Activated T-helper 9 cell treated with anti-CD3 and anti-CD28 coated beads, Interleukin-2, amount 50 U/mL, for 16 hours (primary cell): ENCODE results near the gene BBS10.
"Not testable (repeated sequence)": the region's sequence is repeated elsewhere in the genome, so short reads cannot be mapped to it uniquely, and the experiment has no call there.

Experiments used
- DNase-seq: peaks from one replicate; pipeline ENCODE4 v3.0.0-alpha.2; 2020; ENCODE audit warnings: low read depth

BBS10 gene

DNA sequence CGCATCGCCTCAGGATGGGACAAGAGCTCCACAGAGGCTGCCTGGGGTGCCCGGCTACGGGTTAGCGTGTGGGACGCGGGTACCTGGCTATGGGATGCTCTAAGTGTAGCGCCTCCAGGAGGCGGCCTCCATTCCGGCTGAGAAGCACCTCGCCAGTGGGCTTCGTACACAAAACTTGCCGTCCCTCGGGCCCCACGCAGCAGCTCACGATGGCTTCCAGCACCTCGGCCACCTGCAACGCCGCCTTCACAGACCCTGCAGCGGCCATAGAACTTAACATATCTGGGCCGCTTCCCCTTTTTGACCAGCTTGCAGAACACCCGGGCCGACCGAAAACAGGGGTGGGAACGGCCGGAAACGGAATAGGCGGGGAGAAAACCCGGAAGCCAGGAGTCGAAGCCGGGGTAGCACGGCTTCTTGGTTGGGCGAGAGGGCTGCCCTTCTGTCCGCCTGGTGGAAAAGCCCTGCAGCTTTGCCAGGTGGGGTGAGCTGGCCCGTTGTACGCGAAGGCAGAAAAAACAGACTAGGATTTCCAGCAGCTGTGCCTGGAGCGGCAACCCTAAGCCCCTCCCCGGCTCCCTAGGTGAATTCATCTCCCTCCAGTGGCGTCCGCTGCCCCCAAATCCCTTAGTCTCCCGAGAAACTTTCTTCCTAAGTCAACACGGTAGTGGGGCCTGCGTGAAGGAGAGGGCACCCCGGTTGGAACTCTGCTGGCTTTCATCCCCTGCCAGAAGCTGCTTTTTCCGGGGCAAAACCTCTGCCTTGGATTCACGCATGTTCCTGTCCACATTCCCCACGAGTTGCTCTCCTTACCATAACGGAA lies at the start of gene BBS10:
TSS of gene BBS10 (minus strand) at position 337 of the 823 bp plus-strand sequence. CDS start at position 280, 57 bp downstream.
- peak; percentile 77 for DNase-seq

GRCh38 chr12:76391461-76391860 lies 43.2 kb upstream of the BBS10 start:
- no peak for DNase-seq

- no peak for DNase-seq
These were observed 39.4 kb upstream of the BBS10 start for GRCh38 chr12:76387614-76388013.

GRCh38 chr12:76384560-76384959 lies 36.3 kb upstream of the BBS10 start:
- no peak for DNase-seq

- DNase-seq, result no peak
These were observed 35.8 kb upstream of the BBS10 start for GRCh38 chr12:76383988-76384387.

GRCh38 chr12:76379261-76379660 lies 31.0 kb upstream of the BBS10 start:
- DNase-seq, result no peak

DNA sequence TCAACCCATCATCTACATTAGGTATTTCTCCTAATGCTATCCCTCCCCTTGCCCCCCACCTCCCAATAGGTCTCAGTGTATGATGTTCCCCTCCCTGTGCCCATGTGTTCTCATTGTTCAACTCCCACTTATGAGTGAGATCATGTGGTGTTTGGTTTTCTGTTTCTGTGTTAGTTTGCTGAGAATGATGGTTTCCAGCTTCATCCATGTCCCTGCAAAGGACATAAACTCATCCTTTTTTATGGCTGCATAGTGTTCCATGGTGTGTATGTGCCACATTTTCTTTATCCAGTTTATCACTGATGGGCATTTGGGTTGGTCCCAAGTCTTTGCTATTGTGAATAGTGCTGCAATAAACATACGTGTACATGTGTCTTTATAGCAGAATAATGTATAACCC lies 28.7 kb upstream of the BBS10 start:
- not testable (repeated sequence) for DNase-seq

DNA sequence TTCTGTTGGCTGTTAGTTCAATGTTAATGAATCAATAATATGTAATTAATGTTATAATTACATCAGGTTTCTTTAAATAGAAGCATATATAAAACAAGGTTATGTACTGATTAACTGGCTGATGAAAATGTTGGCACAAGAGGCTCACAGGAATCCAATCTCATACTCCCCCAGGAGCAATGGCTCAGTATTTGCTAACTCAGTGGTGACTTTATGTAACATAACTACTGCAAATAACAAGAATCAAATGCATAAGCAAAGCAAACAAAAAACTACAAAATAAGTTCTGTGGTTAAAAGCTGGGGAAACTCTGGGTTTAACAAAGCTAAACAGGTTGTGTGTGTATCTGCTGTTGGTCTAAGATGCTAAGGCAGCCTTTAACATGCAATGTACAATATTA lies 27.7 kb upstream of the BBS10 start:
- no peak for DNase-seq

DNA sequence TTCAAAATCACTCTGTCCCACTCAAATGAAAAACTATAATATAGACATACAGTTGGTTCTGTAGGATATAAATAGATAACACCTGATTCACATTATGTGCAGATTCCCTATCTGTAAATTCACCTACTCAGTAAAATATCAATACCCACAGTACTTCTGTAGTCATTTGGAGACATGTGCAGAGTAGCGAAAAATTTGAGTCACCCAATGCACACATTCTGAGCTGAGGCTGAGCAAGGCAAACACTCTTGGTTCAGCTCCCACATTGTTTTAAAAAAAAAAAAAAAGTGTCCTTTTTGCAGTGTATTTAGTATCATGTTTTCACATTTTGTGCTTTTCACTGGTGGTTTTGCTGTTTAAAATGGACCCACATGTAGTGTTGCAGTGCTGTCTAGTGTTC lies 27.3 kb upstream of the BBS10 start:
- DNase-seq, result no peak

DNA sequence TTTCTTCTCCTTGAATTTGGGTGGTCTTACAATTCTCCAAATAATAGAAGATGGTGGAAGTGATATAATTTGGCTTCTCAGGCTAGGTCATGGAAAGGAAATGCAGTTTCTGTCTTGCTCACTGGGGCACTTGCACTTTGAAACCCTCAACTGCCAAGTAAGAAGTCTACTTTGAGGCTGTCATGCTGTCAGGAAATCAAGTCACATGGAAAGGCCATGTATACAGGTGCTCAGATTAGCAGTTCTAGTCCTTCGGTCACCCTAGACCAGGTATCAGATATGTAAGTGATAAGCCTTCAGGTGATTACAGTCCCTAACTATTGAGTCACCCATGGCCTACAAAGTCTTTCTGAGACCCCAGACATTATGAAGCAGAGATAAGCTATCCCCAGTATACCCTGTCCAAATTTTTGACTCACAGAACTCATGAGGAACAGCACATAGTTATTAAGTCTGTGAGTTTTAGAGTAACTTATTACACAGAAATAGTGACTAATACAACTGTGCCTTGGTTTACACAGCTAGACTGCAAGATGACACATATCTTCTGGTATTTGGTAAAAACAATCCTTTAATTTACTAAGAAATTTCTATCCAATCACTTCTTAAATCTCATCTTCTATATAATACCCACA lies 26.3 kb upstream of the BBS10 start:
- no peak for DNase-seq

DNA sequence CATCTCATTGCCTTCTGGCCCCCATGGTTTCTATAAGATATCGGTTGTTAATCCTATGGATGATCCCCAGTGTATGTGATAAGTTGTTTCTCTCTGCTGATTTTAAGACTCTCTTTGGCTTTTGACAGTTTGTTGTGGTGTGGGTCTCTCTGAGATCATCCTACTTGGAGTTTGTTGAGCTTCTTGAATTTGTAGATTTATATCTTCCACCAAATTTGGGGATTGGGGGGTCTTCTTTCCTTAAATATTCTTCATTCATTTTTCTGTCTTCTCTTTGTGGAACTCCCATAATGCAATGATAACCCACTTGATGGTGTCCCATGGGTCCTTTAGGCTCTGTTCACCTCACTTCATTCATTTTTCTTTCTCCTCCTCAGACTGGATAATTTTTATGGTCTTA lies 20.0 kb upstream of the BBS10 start:
- DNase-seq, result no peak

- no peak for DNase-seq
These were observed 17.9 kb upstream of the BBS10 start for GRCh38 chr12:76366163-76366562.

- DNase-seq, result not testable (repeated sequence)
These were observed 15.9 kb upstream of the BBS10 start for GRCh38 chr12:76364131-76364530.

- DNase-seq, result no peak
These were observed 12.1 kb upstream of the BBS10 start for GRCh38 chr12:76360316-76360715.

DNA sequence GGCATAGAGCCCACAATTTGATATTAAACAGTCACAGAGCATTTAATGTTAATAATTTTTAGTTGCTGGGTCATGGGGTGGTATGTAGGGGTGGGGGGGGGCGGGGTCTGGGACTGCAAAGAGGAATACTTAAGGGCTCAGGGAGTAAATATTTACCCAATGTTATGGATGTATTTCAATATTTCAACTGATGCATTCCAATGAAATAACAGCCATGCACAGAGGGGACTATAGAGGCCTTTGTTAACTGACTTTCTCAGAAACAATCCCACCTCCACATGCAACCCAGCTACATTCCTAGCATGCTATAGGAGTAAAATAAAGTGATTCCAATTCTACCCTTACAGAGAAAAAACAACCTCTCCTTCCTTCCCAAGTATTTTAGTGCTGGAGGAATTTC lies 7.9 kb upstream of the BBS10 start:
- no peak for DNase-seq

GRCh38 chr12:76346798-76347420 lies 1.3 kb downstream of the BBS10 start:
- DNase-seq, result no peak

DNA sequence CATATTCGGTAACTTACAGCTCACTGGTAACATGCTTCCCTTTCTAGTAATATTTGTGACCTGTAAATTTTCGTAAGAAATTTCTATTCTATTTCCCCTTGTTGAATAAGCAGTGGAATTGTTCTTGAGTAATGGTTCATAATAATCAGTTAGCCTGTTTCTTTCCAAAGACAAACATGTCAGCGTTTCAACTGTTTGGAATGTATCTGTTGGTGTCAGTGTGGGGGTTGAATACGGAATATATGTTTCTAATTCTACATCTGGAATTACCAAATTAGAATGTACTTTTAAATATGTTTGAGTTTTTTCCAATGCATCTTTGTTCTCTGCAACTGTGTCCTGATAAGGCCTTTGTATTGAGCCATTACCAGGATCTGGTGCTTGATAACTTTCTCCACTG lies 2.0 kb downstream of the BBS10 start:
- DNase-seq, result no peak

DNA sequence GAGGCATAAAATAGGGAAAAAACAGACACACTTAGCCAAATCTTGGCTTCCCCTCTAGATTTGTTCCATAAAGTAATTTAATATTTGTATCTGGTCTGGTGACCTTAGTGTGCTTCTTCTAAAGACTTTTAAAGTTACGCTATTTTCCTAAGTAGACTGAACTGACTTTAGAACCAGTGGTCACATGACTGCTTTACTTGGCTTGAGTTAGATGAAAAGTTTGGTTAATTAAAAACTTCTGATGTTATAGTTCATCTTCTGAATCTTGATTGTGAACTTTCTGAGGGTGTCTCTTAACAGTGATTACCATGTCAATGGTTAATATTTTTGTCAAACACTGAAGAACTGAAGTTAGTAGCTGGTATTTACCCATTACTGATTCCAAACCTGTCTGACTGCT lies 2.6 kb downstream of the BBS10 start:
- no peak for DNase-seq

- DNase-seq, result no peak
These were observed 6.7 kb downstream of the BBS10 start for GRCh38 chr12:76341436-76342030.

- no peak for DNase-seq
These were observed 7.4 kb downstream of the BBS10 start for GRCh38 chr12:76340680-76341435.

DNA sequence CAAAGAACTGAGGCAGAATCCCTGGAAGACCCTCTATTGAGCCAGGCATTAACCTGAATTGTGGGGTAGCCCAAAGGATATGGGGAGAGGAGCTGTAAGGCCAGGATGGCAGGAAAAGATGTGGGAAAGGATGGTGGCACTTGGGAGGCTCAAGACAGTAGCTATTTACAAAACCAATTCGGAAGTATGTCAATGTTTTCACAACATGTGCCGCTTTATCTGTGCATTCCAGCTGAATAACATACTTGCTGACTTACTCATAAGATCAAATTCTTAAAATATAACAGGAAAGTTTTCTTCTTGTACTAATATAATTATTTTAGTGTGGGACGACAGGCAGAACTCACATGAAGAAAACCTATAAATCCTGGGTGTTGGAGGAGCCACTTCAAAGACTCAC lies 10.6 kb downstream of the BBS10 start:
- DNase-seq, result no peak

- DNase-seq, result no peak
These were observed 15.6 kb downstream of the BBS10 start for GRCh38 chr12:76332606-76333005.
